Activated naive CD4-positive, alpha-beta T cell treated with anti-CD3 and anti-CD28 coated beads, Interleukin-2, amount 50 U/mL, for 24 hours (primary cell): ENCODE results near the gene SDK1.

Experiments used
- H3K27ac Mint-ChIP-seq: one replicate; pipeline ENCODE4 v1.8.0; 2021; ENCODE audit warnings: mild to moderate bottlenecking, mixed read lengths
- H3K27me3 Mint-ChIP-seq: one replicate; pipeline ENCODE4 v1.8.0; 2021; ENCODE audit warnings: mixed read lengths
- H3K36me3 Mint-ChIP-seq: one replicate; pipeline ENCODE4 v1.8.0; 2021; ENCODE audit warnings: mixed read lengths
- H3K4me1 Mint-ChIP-seq: one replicate; pipeline ENCODE4 v1.8.0; 2021; ENCODE audit warnings: mixed read lengths
- H3K4me3 Mint-ChIP-seq: one replicate; pipeline ENCODE4 v1.8.0; 2021; ENCODE audit warnings: mild to moderate bottlenecking, mixed read lengths
- H3K9me3 Mint-ChIP-seq: one replicate; pipeline ENCODE4 v1.8.0; 2021; ENCODE audit warnings: mixed read lengths

SDK1 gene

GRCh38 chr7:3616306-3616705, 315.3 kb downstream of the SDK1 start:
- Mint-ChIP-seq H3K27me3 (peaks cover 2% of the 10 kb centered on the region), H3K27ac (no peak overlapping the region), H3K9me3 (no peaks in the 10 kb centered on the region), H3K4me1 (no peaks in the 10 kb centered on the region), H3K4me3 (no peak overlapping the region), H3K36me3 (no peaks in the 10 kb centered on the region)

GRCh38 chr7:3630081-3630480, 329.0 kb downstream of the SDK1 start:
- peaks cover 18% of the 10 kb centered on the region for H3K9me3 Mint-ChIP-seq
- H3K27me3 Mint-ChIP-seq: no peaks in the 10 kb centered on the region
- H3K27ac Mint-ChIP-seq: no peak overlapping the region
- H3K4me3 Mint-ChIP-seq: no peak overlapping the region
- H3K36me3 Mint-ChIP-seq: peaks cover 14% of the 10 kb centered on the region
- no peaks in the 10 kb centered on the region for H3K4me1 Mint-ChIP-seq

GRCh38 chr7:3634396-3634795, 333.3 kb downstream of the SDK1 start:
- H3K4me3 Mint-ChIP-seq: no peak overlapping the region
- peaks cover 12% of the 10 kb centered on the region for H3K36me3 Mint-ChIP-seq
- H3K27ac Mint-ChIP-seq: no peak overlapping the region
- no peaks in the 10 kb centered on the region for H3K4me1 Mint-ChIP-seq
- H3K27me3 Mint-ChIP-seq: peaks cover 2% of the 10 kb centered on the region
- peaks cover 18% of the 10 kb centered on the region for H3K9me3 Mint-ChIP-seq

GRCh38 chr7:3636131-3636860, 335.2 kb downstream of the SDK1 start:
- Mint-ChIP-seq H3K27me3 (peaks cover 2% of the 10 kb centered on the region), H3K4me3 (no peak overlapping the region), H3K9me3 (peaks cover 3% of the 10 kb centered on the region), H3K4me1 (no peaks in the 10 kb centered on the region), H3K36me3 (peaks cover 3% of the 10 kb centered on the region), H3K27ac (no peak overlapping the region)

GRCh38 chr7:3639253-3639652, 338.2 kb downstream of the SDK1 start:
- Mint-ChIP-seq H3K36me3 (no peaks in the 10 kb centered on the region), H3K9me3 (no peaks in the 10 kb centered on the region), H3K4me3 (no peak overlapping the region), H3K27ac (no peak overlapping the region), H3K4me1 (no peaks in the 10 kb centered on the region), H3K27me3 (peaks cover 2% of the 10 kb centered on the region)

- no peak overlapping the region for H3K27ac Mint-ChIP-seq
- H3K27me3 Mint-ChIP-seq: no peaks in the 10 kb centered on the region
- H3K4me3 Mint-ChIP-seq: no peak overlapping the region
- no peaks in the 10 kb centered on the region for H3K36me3 Mint-ChIP-seq
- H3K4me1 Mint-ChIP-seq: no peaks in the 10 kb centered on the region
- H3K9me3 Mint-ChIP-seq: no peaks in the 10 kb centered on the region
Observed at GRCh38 chr7:3641582-3641981, 340.5 kb downstream of the SDK1 start.

GRCh38 chr7:3643091-3643490, 342.0 kb downstream of the SDK1 start:
- Mint-ChIP-seq H3K27me3 (no peaks in the 10 kb centered on the region), H3K27ac (no peak overlapping the region), H3K4me1 (no peaks in the 10 kb centered on the region), H3K36me3 (no peaks in the 10 kb centered on the region), H3K4me3 (no peak overlapping the region), H3K9me3 (no peaks in the 10 kb centered on the region)

- Mint-ChIP-seq H3K27me3 (no peaks in the 10 kb centered on the region), H3K9me3 (no peaks in the 10 kb centered on the region), H3K4me1 (no peaks in the 10 kb centered on the region), H3K4me3 (no peak overlapping the region), H3K27ac (no peak overlapping the region), H3K36me3 (no peaks in the 10 kb centered on the region)
Observed at GRCh38 chr7:3648276-3648675, 347.2 kb downstream of the SDK1 start.

- H3K36me3 Mint-ChIP-seq: no peaks in the 10 kb centered on the region
- no peaks in the 10 kb centered on the region for H3K27me3 Mint-ChIP-seq
- H3K4me1 Mint-ChIP-seq: no peaks in the 10 kb centered on the region
- H3K9me3 Mint-ChIP-seq: no peaks in the 10 kb centered on the region
- H3K4me3 Mint-ChIP-seq: no peak overlapping the region
- H3K27ac Mint-ChIP-seq: no peak overlapping the region
Observed at GRCh38 chr7:3649250-3649649, 348.2 kb downstream of the SDK1 start.

GRCh38 chr7:3649678-3650440, 348.8 kb downstream of the SDK1 start:
- Mint-ChIP-seq H3K27ac (no peak overlapping the region), H3K4me3 (no peak overlapping the region), H3K9me3 (no peaks in the 10 kb centered on the region), H3K36me3 (no peaks in the 10 kb centered on the region), H3K27me3 (no peaks in the 10 kb centered on the region), H3K4me1 (no peaks in the 10 kb centered on the region)

GRCh38 chr7:3650844-3651243, 349.8 kb downstream of the SDK1 start:
- no peak overlapping the region for H3K27ac Mint-ChIP-seq
- no peak overlapping the region for H3K4me3 Mint-ChIP-seq
- H3K36me3 Mint-ChIP-seq: no peaks in the 10 kb centered on the region
- no peaks in the 10 kb centered on the region for H3K4me1 Mint-ChIP-seq
- H3K9me3 Mint-ChIP-seq: no peaks in the 10 kb centered on the region
- no peaks in the 10 kb centered on the region for H3K27me3 Mint-ChIP-seq

GRCh38 chr7:3655635-3656034, 354.6 kb downstream of the SDK1 start:
- Mint-ChIP-seq H3K4me3 (no peak overlapping the region), H3K36me3 (no peaks in the 10 kb centered on the region), H3K27me3 (no peaks in the 10 kb centered on the region), H3K9me3 (no peaks in the 10 kb centered on the region), H3K27ac (no peak overlapping the region), H3K4me1 (no peaks in the 10 kb centered on the region)

- H3K36me3 Mint-ChIP-seq: no peaks in the 10 kb centered on the region
Observed at GRCh38 chr7:3657206-3657605, 356.2 kb downstream of the SDK1 start.

GRCh38 chr7:3668743-3669142, 367.7 kb downstream of the SDK1 start:
- H3K4me3 Mint-ChIP-seq: no peak overlapping the region
- H3K36me3 Mint-ChIP-seq: no peaks in the 10 kb centered on the region
- peaks cover 3% of the 10 kb centered on the region for H3K4me1 Mint-ChIP-seq
- H3K27me3 Mint-ChIP-seq: no peaks in the 10 kb centered on the region
- H3K9me3 Mint-ChIP-seq: no peaks in the 10 kb centered on the region
- no peak overlapping the region for H3K27ac Mint-ChIP-seq

More at GRCh38 chr7:3657206-3657605, 356.2 kb downstream of the SDK1 start:
- no peak overlapping the region for H3K4me3 Mint-ChIP-seq
- no peak overlapping the region for H3K27ac Mint-ChIP-seq
- H3K27me3 Mint-ChIP-seq: no peaks in the 10 kb centered on the region
- H3K4me1 Mint-ChIP-seq: no peaks in the 10 kb centered on the region
- H3K9me3 Mint-ChIP-seq: no peaks in the 10 kb centered on the region

- Mint-ChIP-seq H3K9me3 (no peaks in the 10 kb centered on the region), H3K36me3 (no peaks in the 10 kb centered on the region), H3K27ac (no peak overlapping the region), H3K4me3 (no peak overlapping the region), H3K4me1 (peaks cover 3% of the 10 kb centered on the region), H3K27me3 (no peaks in the 10 kb centered on the region)
Observed at GRCh38 chr7:3670898-3671297, 369.8 kb downstream of the SDK1 start.

- Mint-ChIP-seq H3K4me3 (no peak overlapping the region), H3K36me3 (peaks cover 2% of the 10 kb centered on the region), H3K9me3 (no peaks in the 10 kb centered on the region), H3K4me1 (peaks cover 3% of the 10 kb centered on the region), H3K27ac (no peak overlapping the region), H3K27me3 (peaks cover 2% of the 10 kb centered on the region)
Observed at GRCh38 chr7:3673524-3673923, 372.5 kb downstream of the SDK1 start.
